Measurements from ENCODE around the gene NR1H4. TPM values are rescaled to one million over a fixed set of nuclear protein-coding genes. Genes with fewer than 3 reads are reported as not detected.

NR1H4 gene
- total and polyA plus RNA-seq, 4 donors = 33.5 to 106 (median 55.0) TPM

DNA sequence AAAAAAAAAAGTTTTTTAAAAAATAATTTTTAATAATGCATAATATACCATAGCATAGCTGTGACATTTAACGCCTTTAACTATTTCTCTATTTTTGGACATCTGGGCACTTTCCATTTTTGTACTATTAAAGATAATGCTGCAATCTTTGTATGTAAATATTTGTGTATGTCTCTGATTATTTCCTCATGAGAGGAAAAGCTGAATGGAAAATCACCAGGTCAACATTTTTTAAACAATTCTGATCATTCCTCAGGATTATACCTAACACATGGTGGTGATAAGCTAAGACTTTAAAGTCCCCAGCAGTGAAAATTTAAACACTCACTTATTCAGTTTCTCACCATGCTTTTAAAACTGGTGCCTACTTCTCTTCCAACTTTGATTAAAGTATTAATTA, 31.3 kb upstream of the NR1H4 start:
- TF ChIP-seq YY1 (IDR thresholded peaks at IDR 0.05) (no peak), HNF4A (conservative IDR thresholded peaks at IDR 0.05) (peak; percentile 4 to 33), EGR1 (IDR thresholded peaks at IDR 0.05; ENCODE audit: low read depth in 2 of 2) (peak in 1 of 2 donors; percentile 38), JUND (IDR thresholded peaks at IDR 0.05) (peak in 1 of 2 donors; percentile 20), SP1 (IDR thresholded peaks at IDR 0.05) (peak; percentile 39), RAD21 (IDR thresholded peaks at IDR 0.05) (peak in 1 of 2 donors; percentile 6), RXRA (IDR thresholded peaks at IDR 0.05) (peak in 1 of 2 donors; percentile 26)
- TF ChIP-seq, protein P1, sequence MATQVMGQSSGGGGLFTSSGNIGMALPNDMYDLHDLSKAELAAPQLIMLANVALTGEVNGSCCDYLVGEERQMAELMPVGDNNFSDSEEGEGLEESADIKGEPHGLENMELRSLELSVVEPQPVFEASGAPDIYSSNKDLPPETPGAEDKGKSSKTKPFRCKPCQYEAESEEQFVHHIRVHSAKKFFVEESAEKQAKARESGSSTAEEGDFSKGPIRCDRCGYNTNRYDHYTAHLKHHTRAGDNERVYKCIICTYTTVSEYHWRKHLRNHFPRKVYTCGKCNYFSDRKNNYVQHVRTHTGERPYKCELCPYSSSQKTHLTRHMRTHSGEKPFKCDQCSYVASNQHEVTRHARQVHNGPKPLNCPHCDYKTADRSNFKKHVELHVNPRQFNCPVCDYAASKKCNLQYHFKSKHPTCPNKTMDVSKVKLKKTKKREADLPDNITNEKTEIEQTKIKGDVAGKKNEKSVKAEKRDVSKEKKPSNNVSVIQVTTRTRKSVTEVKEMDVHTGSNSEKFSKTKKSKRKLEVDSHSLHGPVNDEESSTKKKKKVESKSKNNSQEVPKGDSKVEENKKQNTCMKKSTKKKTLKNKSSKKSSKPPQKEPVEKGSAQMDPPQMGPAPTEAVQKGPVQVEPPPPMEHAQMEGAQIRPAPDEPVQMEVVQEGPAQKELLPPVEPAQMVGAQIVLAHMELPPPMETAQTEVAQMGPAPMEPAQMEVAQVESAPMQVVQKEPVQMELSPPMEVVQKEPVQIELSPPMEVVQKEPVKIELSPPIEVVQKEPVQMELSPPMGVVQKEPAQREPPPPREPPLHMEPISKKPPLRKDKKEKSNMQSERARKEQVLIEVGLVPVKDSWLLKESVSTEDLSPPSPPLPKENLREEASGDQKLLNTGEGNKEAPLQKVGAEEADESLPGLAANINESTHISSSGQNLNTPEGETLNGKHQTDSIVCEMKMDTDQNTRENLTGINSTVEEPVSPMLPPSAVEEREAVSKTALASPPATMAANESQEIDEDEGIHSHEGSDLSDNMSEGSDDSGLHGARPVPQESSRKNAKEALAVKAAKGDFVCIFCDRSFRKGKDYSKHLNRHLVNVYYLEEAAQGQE (IDR thresholded peaks at IDR 0.05) = no peak
- TF ChIP-seq, protein P2, sequence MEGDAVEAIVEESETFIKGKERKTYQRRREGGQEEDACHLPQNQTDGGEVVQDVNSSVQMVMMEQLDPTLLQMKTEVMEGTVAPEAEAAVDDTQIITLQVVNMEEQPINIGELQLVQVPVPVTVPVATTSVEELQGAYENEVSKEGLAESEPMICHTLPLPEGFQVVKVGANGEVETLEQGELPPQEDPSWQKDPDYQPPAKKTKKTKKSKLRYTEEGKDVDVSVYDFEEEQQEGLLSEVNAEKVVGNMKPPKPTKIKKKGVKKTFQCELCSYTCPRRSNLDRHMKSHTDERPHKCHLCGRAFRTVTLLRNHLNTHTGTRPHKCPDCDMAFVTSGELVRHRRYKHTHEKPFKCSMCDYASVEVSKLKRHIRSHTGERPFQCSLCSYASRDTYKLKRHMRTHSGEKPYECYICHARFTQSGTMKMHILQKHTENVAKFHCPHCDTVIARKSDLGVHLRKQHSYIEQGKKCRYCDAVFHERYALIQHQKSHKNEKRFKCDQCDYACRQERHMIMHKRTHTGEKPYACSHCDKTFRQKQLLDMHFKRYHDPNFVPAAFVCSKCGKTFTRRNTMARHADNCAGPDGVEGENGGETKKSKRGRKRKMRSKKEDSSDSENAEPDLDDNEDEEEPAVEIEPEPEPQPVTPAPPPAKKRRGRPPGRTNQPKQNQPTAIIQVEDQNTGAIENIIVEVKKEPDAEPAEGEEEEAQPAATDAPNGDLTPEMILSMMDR (IDR thresholded peaks at IDR 0.05; ENCODE audit: low read depth, low read length, missing input control) = no peak
- TF ChIP-seq, protein P3, sequence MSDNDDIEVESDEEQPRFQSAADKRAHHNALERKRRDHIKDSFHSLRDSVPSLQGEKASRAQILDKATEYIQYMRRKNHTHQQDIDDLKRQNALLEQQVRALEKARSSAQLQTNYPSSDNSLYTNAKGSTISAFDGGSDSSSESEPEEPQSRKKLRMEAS (IDR thresholded peaks at IDR 0.05) = peak; percentile 47
- Histone ChIP-seq H3K4me1 (ENCODE audit: control insufficient read depth in 4 of 4, insufficient read depth in 4 of 4, low read length in 3 of 4) (peaks cover 2 to 38% (median 34%) of the 10 kb centered on the region in 4 donors), H3K36me3 (ENCODE audit: control insufficient read depth in 4 of 4, insufficient read depth in 3 of 4, low read depth in 1 of 4, low read length in 3 of 4) (no peaks in the 10 kb centered on the region), H3K9me3 (ENCODE audit: control insufficient read depth in 4 of 4, low read length in 3 of 4) (no peaks in the 10 kb centered on the region), H3K9ac (ENCODE audit: low read depth in 1 of 2, low read length in 2 of 2) (no peak overlapping the region), H3K27me3 (ENCODE audit: control insufficient read depth in 4 of 4, insufficient read depth in 4 of 4, low read length in 3 of 4) (no peaks in the 10 kb centered on the region), H3K27ac (ENCODE audit: low read depth in 1 of 2, low read length in 2 of 2) (peak overlapping the region in 1 of 2 donors; percentile 19), H3K4me3 (ENCODE audit: low read depth in 1 of 3, low read length in 3 of 3) (no peak overlapping the region)
- 37% methylated on average over 1 of the region's 1 CpG for WGBS
- DNase-seq (ENCODE audit: low spot score) = no peak

DNA sequence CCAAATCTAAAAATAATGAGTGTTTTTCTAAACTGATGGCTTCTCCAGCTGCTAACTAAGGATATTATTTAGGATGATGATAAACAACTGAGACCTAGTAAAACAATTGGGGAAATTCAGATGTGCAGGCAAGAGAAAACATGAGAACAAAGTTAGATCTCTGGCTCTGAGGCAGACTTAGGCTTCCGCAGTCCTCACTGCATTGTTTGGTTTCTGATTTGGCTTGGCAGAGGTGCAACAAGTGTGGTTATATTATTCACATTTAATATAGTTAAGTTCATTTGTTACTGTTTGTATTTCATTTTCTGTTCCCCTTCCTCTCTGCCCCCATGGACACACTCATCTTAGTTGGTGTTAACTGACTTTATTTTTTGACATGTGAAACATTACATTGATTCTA, 30.2 kb upstream of the NR1H4 start:
- Histone ChIP-seq H3K9me3 (ENCODE audit: control insufficient read depth in 4 of 4, low read length in 3 of 4) (no peaks in the 10 kb centered on the region), H3K36me3 (ENCODE audit: control insufficient read depth in 4 of 4, insufficient read depth in 3 of 4, low read depth in 1 of 4, low read length in 3 of 4) (no peaks in the 10 kb centered on the region), H3K27ac (ENCODE audit: low read depth in 1 of 2, low read length in 2 of 2) (peak overlapping the region; percentile 28 to 44), H3K27me3 (ENCODE audit: control insufficient read depth in 4 of 4, insufficient read depth in 4 of 4, low read length in 3 of 4) (no peaks in the 10 kb centered on the region), H3K9ac (ENCODE audit: low read depth in 1 of 2, low read length in 2 of 2) (no peak overlapping the region), H3K4me3 (ENCODE audit: low read depth in 1 of 3, low read length in 3 of 3) (no peak overlapping the region), H3K4me1 (ENCODE audit: control insufficient read depth in 4 of 4, insufficient read depth in 4 of 4, low read length in 3 of 4) (peaks cover 2 to 28% (median 27%) of the 10 kb centered on the region in 4 donors)
- TF ChIP-seq YY1 (IDR thresholded peaks at IDR 0.05) (no peak), RXRA (IDR thresholded peaks at IDR 0.05) (no peak), FOXA1 (IDR thresholded peaks at IDR 0.05) (no peak), FOXA2 (IDR thresholded peaks at IDR 0.05) (no peak), NR2F2 (IDR thresholded peaks at IDR 0.05) (no peak), TAF1 (conservative IDR thresholded peaks at IDR 0.05) (no peak), HNF4G (IDR thresholded peaks at IDR 0.05) (no peak), SP1 (IDR thresholded peaks at IDR 0.05) (no peak), GABPA (IDR thresholded peaks at IDR 0.05 in 1 of 2, conservative IDR thresholded peaks at IDR 0.05 in 1 of 2) (no peak)
- TF ChIP-seq, protein P1 (IDR thresholded peaks at IDR 0.05) = no peak
- TF ChIP-seq, protein P2 (IDR thresholded peaks at IDR 0.05; ENCODE audit: low read depth, low read length, missing input control) = no peak
- TF ChIP-seq, protein P3 (IDR thresholded peaks at IDR 0.05) = no peak
- no peak for DNase-seq (ENCODE audit: low spot score)
- 33% methylated on average over 1 of the region's 1 CpG for WGBS
